Lung (tissue), 12 donors: ENCODE measurements around the gene TPO. TPM values are rescaled to one million over a fixed set of nuclear protein-coding genes. Genes with fewer than 3 reads are reported as not detected.
"Not testable (repeated sequence)": the region's sequence is repeated elsewhere in the genome, so short reads cannot be mapped to it uniquely, and the experiment has no call there.

ENCODE experiments used
- ATAC-seq: fragments of 200-7000 bp; cut with Tn5 transposase; one replicate; pipeline ENCODE4 v1.9.1; 2020; ENCODE audit warnings: moderate number of reproducible peaks; ENCODE audit not compliant: insufficient read depth, low FRiP score
- DNase-seq, 3 donors: peaks; one replicate each; pipeline ENCODE4 v3.0.0-alpha.2; 2013 to 2017
- H3K27ac ChIP-seq, 2 donors: one replicate each; pipeline ENCODE4 v1.5.1; 2013; ENCODE audit warnings: mild to moderate bottlenecking in 2 of 2, moderate library complexity in 2 of 2, control low read depth in 1 of 2, inconsistent platforms in 1 of 2, low read depth in 1 of 2, low read length in 1 of 2
- H3K27me3 ChIP-seq, 3 donors: one replicate each; pipeline ENCODE4 v1.5.1; 2013; ENCODE audit warnings: low read length in 2 of 3; ENCODE audit not compliant: control insufficient read depth in 3 of 3, insufficient read depth in 3 of 3
- H3K36me3 ChIP-seq, 4 donors: one replicate each; pipeline ENCODE4 v1.5.1; 2013; ENCODE audit warnings: low read length in 4 of 4, mild to moderate bottlenecking in 1 of 4, moderate library complexity in 1 of 4; ENCODE audit not compliant: control insufficient read depth in 4 of 4, insufficient read depth in 4 of 4
- H3K4me1 ChIP-seq, 5 donors: one replicate each; pipeline ENCODE4 v1.5.1; 2013; ENCODE audit warnings: low read length in 5 of 5, mild to moderate bottlenecking in 2 of 5, moderate library complexity in 1 of 5; ENCODE audit not compliant: control insufficient read depth in 5 of 5, insufficient read depth in 5 of 5
- H3K4me3 ChIP-seq: one replicate; pipeline ENCODE4 v1.5.1; 2013; ENCODE audit warnings: mild to moderate bottlenecking, control low read depth, moderate library complexity
- H3K9ac ChIP-seq, 2 donors: one replicate each; pipeline ENCODE4 v1.5.1; 2013; ENCODE audit warnings: low read length in 2 of 2, control low read depth in 1 of 2; ENCODE audit not compliant: insufficient read depth in 1 of 2
- H3K9me3 ChIP-seq, 4 donors: one replicate each; pipeline ENCODE4 v1.5.1; 2013; ENCODE audit warnings: low read length in 3 of 4, mild to moderate bottlenecking in 1 of 4, moderate library complexity in 1 of 4; ENCODE audit not compliant: control insufficient read depth in 4 of 4, insufficient read depth in 3 of 4
- CTCF ChIP-seq: IDR thresholded peaks from 2 replicates; pipeline ENCODE4 v1.5.1; 2012; ENCODE audit warnings: mild to moderate bottlenecking; ENCODE audit errors: control extremely low read depth, extremely low read depth
- WGBS, 2 donors: extraction: QIAGEN DNeasy Blood & Tissue Kit; methylation state at CpG; one replicate each; pipeline ENCODE4 v1.1.7; 2013; 5-methylcytosine and 5-hydroxymethylcytosine counted together
- polyA plus RNA-seq, 2 donors: library from polyadenylated mRNA; stranded (reverse); fragments of 200-250 nt; gene quantifications; one replicate each; pipeline ENCODE4 v1.2.1, GENCODE V29; 2013
- total RNA-seq, 2 donors: library from RNA; depleted of rRNA in 1 of 2; stranded (reverse); fragments of >200 nt in 1 of 2; gene quantifications; one replicate each; pipeline ENCODE4 v1.2.1, GENCODE V29; 2014 to 2021
- donor health status: control.
- donor health status: control.
- donor health status: Bipolar disorder and iron deficiency.
- donor health status: healthy.
- donor health status: DM: yes; HTN: yes; CAD: no.

The TPO gene
- total and polyA plus RNA-seq, 4 donors = 0.17 to 0.31 TPM; not detected in 2

GRCh38 chr2:1567556-1568344 is 154.5 kb downstream of the TPO start:
- ATAC-seq (no peak), DNase-seq (no peak)
- no peak for TF ChIP-seq CTCF
- Histone ChIP-seq H3K27ac (no peak overlapping the region), H3K36me3 (no peaks in the 10 kb centered on the region), H3K9ac (no peak overlapping the region), H3K4me1 (peaks cover 0 to 2% (median 0%) of the 10 kb centered on the region in 5 donors), H3K4me3 (no peak overlapping the region), H3K9me3 (peaks cover 0 to 2% (median 0%) of the 10 kb centered on the region in 4 donors), H3K27me3 (peaks cover 0 to 3% (median 0%) of the 10 kb centered on the region in 3 donors)
- 96% methylated on average over 34 of the region's 34 CpGs for WGBS, 2 donors

- not testable (repeated sequence) for H3K27ac ChIP-seq, H3K4me3 ChIP-seq, H3K4me1 ChIP-seq, H3K9ac ChIP-seq, DNase-seq, H3K27me3 ChIP-seq, ATAC-seq, H3K9me3 ChIP-seq, H3K36me3 ChIP-seq
- 92 to 97% methylated on average over 39 of the region's 39 CpGs for WGBS, 2 donors
Observed at GRCh38 chr2:1568345-1568668, 155.0 kb downstream of the TPO start.

- Histone ChIP-seq H3K27ac (no peak overlapping the region), H3K9me3 (peaks cover 0 to 2% (median 0%) of the 10 kb centered on the region in 4 donors), H3K4me3 (no peak overlapping the region), H3K9ac (no peak overlapping the region), H3K36me3 (no peaks in the 10 kb centered on the region), H3K27me3 (peaks cover 0 to 3% (median 0%) of the 10 kb centered on the region in 3 donors), H3K4me1 (peaks cover 0 to 2% (median 0%) of the 10 kb centered on the region in 5 donors)
- no peak for TF ChIP-seq CTCF
- no peak for DNase-seq
- WGBS, 2 donors = 84 to 85% methylated on average over 10 of the region's 10 CpGs
- ATAC-seq = no peak
Observed at GRCh38 chr2:1569879-1570450, 156.7 kb downstream of the TPO start.
